ENCODE results near the gene ZFP90.

The ZFP90 gene

GRCh38 chr16:68590201-68590994 lies 51.3 kb downstream of the ZFP90 start:
- DNase-seq, result peak; percentile 50

- no peak for DNase-seq
Observed at GRCh38 chr16:68592466-68593337, 53.6 kb downstream of the ZFP90 start.

- no peak for DNase-seq
Observed at GRCh38 chr16:68596266-68596665, 57.2 kb downstream of the ZFP90 start.

- no peak for DNase-seq
Observed at GRCh38 chr16:68599586-68599985, 60.5 kb downstream of the ZFP90 start.

- DNase-seq, result no peak
Observed at GRCh38 chr16:68605746-68606145, 66.7 kb downstream of the ZFP90 start.

GRCh38 chr16:68607443-68607842 lies 68.4 kb downstream of the ZFP90 start:
- DNase-seq, result no peak

- DNase-seq, result no peak
Observed at GRCh38 chr16:68608330-68608729, 69.2 kb downstream of the ZFP90 start.

GRCh38 chr16:68612996-68613395 lies 73.9 kb downstream of the ZFP90 start:
- no peak for DNase-seq

- no peak for DNase-seq
Observed at GRCh38 chr16:68617734-68618133, 78.6 kb downstream of the ZFP90 start.

All from fibroblast of skin of abdomen (primary cell).